HepG2 (cell line): ENCODE results near the gene ETFDH. TPM values are rescaled to one million over a fixed set of nuclear protein-coding genes. Genes with fewer than 3 reads are reported as not detected.

Experiments used
- ATF1 ChIP-seq: IDR thresholded peaks from 2 replicates; pipeline ENCODE4 v1.6.1; 2016; ENCODE audit warnings: mild to moderate bottlenecking, control low read depth
- ATF7 ChIP-seq, 2 experiments: fragments of 450-650 bp in 1 of 2; sonication (generic) in 1 of 2; formaldehyde crosslinking in 1 of 2; IDR thresholded peaks; 2 replicates each; pipeline versions ENCODE4 v1.4.0 to v1.6.1; 2016 to 2020; ENCODE audit warnings: antibody characterized with exemption in 1 of 2, mild to moderate bottlenecking in 1 of 2, missing genetic modification reagents in 1 of 2
- FOXA3 ChIP-seq: IDR thresholded peaks from 2 replicates; pipeline ENCODE4 v1.6.1; 2016; ENCODE audit warnings: missing genetic modification reagents, missing compliant biosample characterization
- GTF3A ChIP-seq: sonication (generic); formaldehyde crosslinking; conservative IDR thresholded peaks from 2 replicates; pipeline ENCODE4 v1.4.0; 2020; ENCODE audit warnings: mild to moderate bottlenecking, missing genetic modification reagents
- HOXA3 ChIP-seq: sonication (generic); formaldehyde crosslinking; IDR thresholded peaks from 2 replicates; pipeline ENCODE4 v1.5.0; 2020; ENCODE audit warnings: missing genetic modification reagents
- MAFF ChIP-seq: IDR thresholded peaks from 2 replicates; pipeline ENCODE4 v1.6.1; 2011; ENCODE audit warnings: low read depth, low read length, improper control_type of control experiment
- MTF1 ChIP-seq: sonication (generic); formaldehyde crosslinking; IDR thresholded peaks from 2 replicates; pipeline ENCODE4 v1.5.0; 2020; ENCODE audit warnings: missing genetic modification reagents
- MTF2 ChIP-seq: sonication (generic); formaldehyde crosslinking; IDR thresholded peaks from 2 replicates; pipeline ENCODE4 v1.5.0; 2020; ENCODE audit warnings: missing genetic modification reagents, borderline replicate concordance
- RXRB ChIP-seq: IDR thresholded peaks from 2 replicates; pipeline ENCODE4 v1.6.1; 2016; ENCODE audit warnings: borderline replicate concordance, missing genetic modification reagents, missing compliant biosample characterization
- SNAPC5 ChIP-seq: sonication (generic); formaldehyde crosslinking; IDR thresholded peaks from 2 replicates; pipeline ENCODE4 v1.8.1; 2023; ENCODE audit warnings: mild to moderate bottlenecking, missing genetic modification reagents, borderline replicate concordance
- TERF1 ChIP-seq: sonication (generic); formaldehyde crosslinking; IDR thresholded peaks from 2 replicates; pipeline ENCODE4 v1.8.0; 2022; ENCODE audit warnings: mild to moderate bottlenecking, missing genetic modification reagents, moderate library complexity
- ZFY ChIP-seq: sonication (generic); formaldehyde crosslinking; IDR thresholded peaks from 2 replicates; pipeline ENCODE4 v1.4.0; 2020; ENCODE audit warnings: missing genetic modification reagents
- ZNF761 ChIP-seq: sonication (generic); formaldehyde crosslinking; conservative IDR thresholded peaks from 2 replicates; pipeline ENCODE4 v1.4.0; 2020; ENCODE audit warnings: mild to moderate bottlenecking, missing genetic modification reagents
- polyA plus RNA-seq, 8 experiments: library from polyadenylated mRNA; depleted of rRNA in 3 of 8; stranded (reverse) in 7 of 8; unstranded in 1 of 8; fragments of >200 nt; fragmentation: Illumina TruSeq in 4 of 8; extraction: Trizol in 4 of 8; gene quantifications; 2 replicates each; pipeline versions ENCODE4 v1.2.1 to v1.2.3, GENCODE V29; 2011 to 2016; ENCODE audit warnings: low read depth in 4 of 8, missing spikeins in 1 of 8, mixed read lengths in 1 of 8; ENCODE audit not compliant: insufficient read depth in 1 of 8
- total RNA-seq, 5 experiments: library from RNA; depleted of rRNA; stranded (reverse); fragments of >200 nt; fragmentation: Illumina TruSeq; extraction: Trizol; gene quantifications; 2 replicates each; pipeline ENCODE4 v1.2.3, GENCODE V29; 2016; ENCODE audit warnings: low read depth in 1 of 5
- TF ChIP-seq, protein P1 (sequence below): sonication (generic); formaldehyde crosslinking; IDR thresholded peaks from 2 replicates; pipeline ENCODE4 v1.8.0; 2022; ENCODE audit warnings: mild to moderate bottlenecking, missing genetic modification reagents, borderline replicate concordance
- TF ChIP-seq, protein P2 (sequence below): sonication (generic); formaldehyde crosslinking; IDR thresholded peaks from 2 replicates; pipeline ENCODE4 v1.5.1; 2020; ENCODE audit warnings: mild to moderate bottlenecking, missing genetic modification reagents, borderline replicate concordance
- TF ChIP-seq, protein P3 (sequence below): sonication (generic); formaldehyde crosslinking; IDR thresholded peaks from 2 replicates; pipeline ENCODE4 v1.4.0; 2020; ENCODE audit warnings: missing genetic modification reagents
- TF ChIP-seq, protein P4 (sequence below): sonication (generic); formaldehyde crosslinking; IDR thresholded peaks from 2 replicates; pipeline ENCODE4 v1.4.0; 2020; ENCODE audit warnings: missing genetic modification reagents

ETFDH gene
- total and polyA plus RNA-seq, 2 of the 13 experiments (the other 11 are each of a cell fraction or from before 2014, with no cell fraction given) = 14.7 to 17.8 TPM

- TF ChIP-seq TERF1 (CRISPR knock-in tag) (no peak), MAFF (no peak), HOXA3 (CRISPR knock-in tag) (peak; percentile 90), RXRB (CRISPR knock-in tag) (peak; percentile 58), ATF7 (IDR thresholded peaks at IDR 0.05) (no peak), ATF7 (CRISPR knock-in tag; IDR thresholded peaks at IDR 0.05) (no peak), FOXA3 (peak; percentile 61; the same call in 1 of the 2 replicates), ZFY (CRISPR knock-in tag) (peak; percentile 55), SNAPC5 (CRISPR knock-in tag) (no peak), ZNF761 (CRISPR knock-in tag) (no peak), MTF2 (0 out of 2 replicates have a peak, but pooled peaks have one; percentile 54), GTF3A (0 out of 2 replicates have a peak, but pooled peaks have one; percentile 37), MTF1 (no peak), ATF1 (CRISPR knock-in tag) (no peak)
- TF ChIP-seq, protein P1, sequence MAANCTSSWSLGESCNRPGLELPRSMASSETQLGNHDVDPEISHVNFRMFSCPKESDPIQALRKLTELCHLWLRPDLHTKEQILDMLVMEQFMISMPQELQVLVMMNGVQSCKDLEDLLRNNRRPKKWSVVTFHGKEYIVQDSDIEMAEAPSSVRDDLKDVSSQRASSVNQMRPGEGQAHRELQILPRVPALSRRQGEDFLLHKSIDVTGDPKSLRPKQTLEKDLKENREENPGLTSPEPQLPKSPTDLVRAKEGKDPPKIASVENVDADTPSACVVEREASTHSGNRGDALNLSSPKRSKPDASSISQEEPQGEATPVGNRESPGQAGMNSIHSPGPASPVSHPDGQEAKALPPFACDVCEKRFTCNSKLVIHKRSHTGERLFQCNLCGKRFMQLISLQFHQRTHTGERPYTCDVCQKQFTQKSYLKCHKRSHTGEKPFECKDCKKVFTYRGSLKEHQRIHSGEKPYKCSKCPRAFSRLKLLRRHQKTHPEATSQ (CRISPR knock-in tag) = no peak
- TF ChIP-seq, protein P2, sequence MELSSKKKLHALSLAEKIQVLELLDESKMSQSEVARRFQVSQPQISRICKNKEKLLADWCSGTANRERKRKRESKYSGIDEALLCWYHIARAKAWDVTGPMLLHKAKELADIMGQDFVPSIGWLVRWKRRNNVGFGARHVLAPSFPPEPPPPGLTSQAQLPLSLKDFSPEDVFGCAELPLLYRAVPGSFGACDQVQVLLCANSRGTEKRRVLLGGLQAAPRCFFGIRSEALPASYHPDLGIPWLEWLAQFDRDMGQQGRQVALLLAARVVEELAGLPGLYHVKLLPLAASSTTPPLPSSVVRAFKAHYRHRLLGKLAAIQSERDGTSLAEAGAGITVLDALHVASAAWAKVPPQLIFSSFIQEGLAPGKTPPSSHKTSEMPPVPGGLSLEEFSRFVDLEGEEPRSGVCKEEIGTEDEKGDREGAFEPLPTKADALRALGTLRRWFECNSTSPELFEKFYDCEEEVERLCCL (CRISPR knock-in tag) = peak; percentile 86; the same call in 1 of the 2 replicates
- TF ChIP-seq, protein P3, sequence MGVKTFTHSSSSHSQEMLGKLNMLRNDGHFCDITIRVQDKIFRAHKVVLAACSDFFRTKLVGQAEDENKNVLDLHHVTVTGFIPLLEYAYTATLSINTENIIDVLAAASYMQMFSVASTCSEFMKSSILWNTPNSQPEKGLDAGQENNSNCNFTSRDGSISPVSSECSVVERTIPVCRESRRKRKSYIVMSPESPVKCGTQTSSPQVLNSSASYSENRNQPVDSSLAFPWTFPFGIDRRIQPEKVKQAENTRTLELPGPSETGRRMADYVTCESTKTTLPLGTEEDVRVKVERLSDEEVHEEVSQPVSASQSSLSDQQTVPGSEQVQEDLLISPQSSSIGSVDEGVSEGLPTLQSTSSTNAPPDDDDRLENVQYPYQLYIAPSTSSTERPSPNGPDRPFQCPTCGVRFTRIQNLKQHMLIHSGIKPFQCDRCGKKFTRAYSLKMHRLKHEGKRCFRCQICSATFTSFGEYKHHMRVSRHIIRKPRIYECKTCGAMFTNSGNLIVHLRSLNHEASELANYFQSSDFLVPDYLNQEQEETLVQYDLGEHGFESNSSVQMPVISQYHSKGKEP (CRISPR knock-in tag) = no peak
- TF ChIP-seq, protein P4, sequence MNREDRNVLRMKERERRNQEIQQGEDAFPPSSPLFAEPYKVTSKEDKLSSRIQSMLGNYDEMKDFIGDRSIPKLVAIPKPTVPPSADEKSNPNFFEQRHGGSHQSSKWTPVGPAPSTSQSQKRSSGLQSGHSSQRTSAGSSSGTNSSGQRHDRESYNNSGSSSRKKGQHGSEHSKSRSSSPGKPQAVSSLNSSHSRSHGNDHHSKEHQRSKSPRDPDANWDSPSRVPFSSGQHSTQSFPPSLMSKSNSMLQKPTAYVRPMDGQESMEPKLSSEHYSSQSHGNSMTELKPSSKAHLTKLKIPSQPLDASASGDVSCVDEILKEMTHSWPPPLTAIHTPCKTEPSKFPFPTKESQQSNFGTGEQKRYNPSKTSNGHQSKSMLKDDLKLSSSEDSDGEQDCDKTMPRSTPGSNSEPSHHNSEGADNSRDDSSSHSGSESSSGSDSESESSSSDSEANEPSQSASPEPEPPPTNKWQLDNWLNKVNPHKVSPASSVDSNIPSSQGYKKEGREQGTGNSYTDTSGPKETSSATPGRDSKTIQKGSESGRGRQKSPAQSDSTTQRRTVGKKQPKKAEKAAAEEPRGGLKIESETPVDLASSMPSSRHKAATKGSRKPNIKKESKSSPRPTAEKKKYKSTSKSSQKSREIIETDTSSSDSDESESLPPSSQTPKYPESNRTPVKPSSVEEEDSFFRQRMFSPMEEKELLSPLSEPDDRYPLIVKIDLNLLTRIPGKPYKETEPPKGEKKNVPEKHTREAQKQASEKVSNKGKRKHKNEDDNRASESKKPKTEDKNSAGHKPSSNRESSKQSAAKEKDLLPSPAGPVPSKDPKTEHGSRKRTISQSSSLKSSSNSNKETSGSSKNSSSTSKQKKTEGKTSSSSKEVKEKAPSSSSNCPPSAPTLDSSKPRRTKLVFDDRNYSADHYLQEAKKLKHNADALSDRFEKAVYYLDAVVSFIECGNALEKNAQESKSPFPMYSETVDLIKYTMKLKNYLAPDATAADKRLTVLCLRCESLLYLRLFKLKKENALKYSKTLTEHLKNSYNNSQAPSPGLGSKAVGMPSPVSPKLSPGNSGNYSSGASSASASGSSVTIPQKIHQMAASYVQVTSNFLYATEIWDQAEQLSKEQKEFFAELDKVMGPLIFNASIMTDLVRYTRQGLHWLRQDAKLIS (CRISPR knock-in tag) = no peak
Observed at GRCh38 chr4:158722917-158723793, 51.1 kb downstream of the ETFDH start, which contains the start of gene PPID (continued).
